AG10803 (cell line): ENCODE results near the gene PI4KB.

Experiments
- DNase-seq: peaks from one replicate; pipeline ENCODE4 v3.0.0; 2010; ENCODE audit warnings: low read depth
- H3K4me3 ChIP-seq: 2 replicates; pipeline ENCODE4 v1.5.1; 2011; ENCODE audit warnings: mild to moderate bottlenecking, low read length, control low read depth
- CTCF ChIP-seq: conservative IDR thresholded peaks from 2 replicates; pipeline ENCODE4 v1.5.1; 2011; ENCODE audit warnings: mild to moderate bottlenecking, low read length, control low read depth, inconsistent platforms

The PI4KB gene

DNA sequence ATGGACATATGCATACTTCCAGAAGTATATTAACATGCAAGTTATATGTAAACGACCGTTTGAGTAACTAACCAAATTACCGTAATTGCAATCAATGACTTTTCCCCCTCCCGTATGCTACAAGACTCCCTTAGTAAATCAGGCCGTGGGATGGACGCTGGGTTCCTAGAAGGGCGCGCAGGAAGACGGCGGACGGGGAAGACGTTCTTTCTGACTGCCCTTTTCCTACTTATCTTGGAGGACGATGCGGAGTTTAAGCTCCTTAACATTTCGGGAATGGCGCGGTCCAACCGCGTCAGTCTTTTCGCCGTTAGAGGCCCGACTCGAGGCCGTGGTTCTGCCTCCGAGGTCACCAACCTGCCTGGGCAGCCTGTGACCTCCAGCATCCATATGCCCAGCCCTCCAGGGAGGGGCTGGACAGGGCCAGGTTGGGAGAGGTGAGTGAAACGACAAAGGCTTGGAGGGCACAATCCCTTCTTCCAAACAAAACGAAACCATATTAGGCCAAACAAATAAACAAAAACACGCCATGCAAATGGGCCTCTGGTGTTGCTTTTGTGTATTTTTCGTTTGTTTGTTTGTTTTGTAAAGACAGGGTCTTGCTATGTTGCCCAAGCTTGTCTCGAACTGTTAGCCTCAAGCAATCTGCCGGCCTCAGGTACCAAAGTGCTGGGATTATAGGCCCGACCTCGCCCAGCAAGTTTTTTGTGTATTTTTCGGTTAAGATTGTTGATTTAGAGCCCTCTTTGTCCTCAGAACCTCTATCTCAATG is 873 bp upstream of the PI4KB start:
- peak overlapping the region; percentile 64 for H3K4me3 ChIP-seq
- peak; percentile 18 for DNase-seq
- TF ChIP-seq CTCF: no peak

- H3K4me3 ChIP-seq: peak overlapping the region; percentile 83
- TF ChIP-seq CTCF: no peak
- peak; percentile 40 for DNase-seq
Observed at GRCh38 chr1:151326619-151327222, 495 bp downstream of the PI4KB start.

DNA sequence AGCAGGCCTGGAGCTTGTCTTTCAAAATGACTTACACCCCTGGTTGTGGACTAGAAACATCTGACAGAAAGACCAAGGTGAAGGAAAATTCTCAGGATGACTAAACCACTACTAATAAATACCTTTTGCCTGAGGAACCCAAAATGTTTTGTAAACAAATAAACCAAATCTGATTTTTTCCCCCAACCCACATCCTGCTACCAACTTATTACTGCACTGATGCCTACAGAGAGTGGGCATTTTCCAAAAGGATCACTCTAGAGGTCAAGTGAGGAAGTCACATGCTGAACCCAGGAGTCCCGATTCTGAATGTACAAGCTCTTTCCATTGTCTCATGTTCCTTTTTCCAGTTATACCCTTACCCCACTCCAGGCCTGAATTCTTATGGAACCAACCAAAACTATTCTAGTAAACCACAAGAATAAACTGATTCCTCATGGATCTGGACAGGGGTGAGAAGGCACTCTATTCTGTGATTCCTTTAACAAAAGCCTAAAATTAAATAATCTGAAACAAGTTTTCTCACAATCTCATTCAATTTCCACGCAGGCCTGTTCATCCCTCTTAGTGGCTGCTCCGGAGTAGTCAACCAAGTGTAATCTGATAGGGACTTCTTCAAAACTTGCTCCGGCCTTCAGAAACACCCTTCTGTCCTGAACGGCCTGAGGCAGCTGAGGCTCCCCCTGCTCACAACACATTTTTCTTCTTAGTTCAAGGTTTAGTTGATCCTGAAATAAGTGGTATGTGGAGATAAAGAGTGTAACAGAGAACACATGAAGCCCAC is 1.4 kb downstream of the PI4KB start:
- peak; percentile 33 for DNase-seq
- TF ChIP-seq CTCF: no peak
- H3K4me3 ChIP-seq: peak overlapping the region; percentile 83

GRCh38 chr1:151325231-151325630 is 2.0 kb downstream of the PI4KB start:
- no peak for DNase-seq
- TF ChIP-seq CTCF: no peak
- no peak overlapping the region; the same call in 1 of the 2 replicates for H3K4me3 ChIP-seq

DNA sequence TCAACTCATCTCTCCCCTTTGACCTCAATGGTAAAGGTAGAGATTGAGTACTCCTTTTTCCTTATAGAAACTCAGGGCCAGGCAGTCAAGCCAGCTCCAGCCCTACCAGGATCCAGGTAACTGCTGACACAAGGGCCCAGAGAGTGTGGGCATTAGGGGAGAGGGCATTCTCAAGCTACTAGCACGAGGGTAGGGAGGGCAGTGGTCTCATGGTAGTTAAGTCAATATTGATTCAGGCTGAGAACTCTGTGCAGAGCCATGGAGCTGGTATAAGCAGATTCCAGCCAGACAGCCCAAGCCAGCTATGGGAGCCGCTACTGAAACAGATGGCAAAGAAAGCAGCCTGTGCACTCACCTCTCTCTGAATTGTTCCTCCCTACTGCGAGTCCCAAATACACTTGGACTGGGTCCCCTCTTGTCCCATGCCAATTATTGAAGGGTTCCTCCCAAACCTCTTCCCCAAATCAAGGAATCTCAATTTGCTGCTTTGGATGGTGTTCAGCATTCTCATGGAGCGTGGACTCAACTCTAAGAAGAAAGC is 2.8 kb downstream of the PI4KB start:
- no peak overlapping the region for H3K4me3 ChIP-seq
- no peak for DNase-seq
- no peak for TF ChIP-seq CTCF

DNA sequence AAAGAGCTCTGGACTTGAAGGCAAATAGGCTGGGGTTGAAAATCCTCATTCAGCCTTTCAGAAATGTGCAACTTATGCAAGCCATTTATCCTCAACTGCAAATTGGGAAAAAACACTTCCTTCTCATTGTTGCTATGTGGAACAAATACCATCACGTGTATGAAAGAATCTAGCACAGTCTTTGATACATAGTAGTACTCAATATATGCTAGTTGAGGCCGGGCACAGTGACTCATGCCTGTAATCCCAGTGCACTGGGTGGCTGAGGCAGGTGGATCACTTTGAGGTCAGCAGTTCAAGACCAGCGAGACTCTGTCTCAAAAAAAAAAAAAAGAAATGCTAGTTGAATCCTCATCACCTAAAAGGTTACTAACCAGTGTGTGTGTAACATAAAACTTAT is 8.2 kb downstream of the PI4KB start:
- no peak for TF ChIP-seq CTCF
- DNase-seq: no peak
- H3K4me3 ChIP-seq: no peak overlapping the region
